ENCODE data around the gene FDXR. TPM values are rescaled to one million over a fixed set of nuclear protein-coding genes. Genes with fewer than 3 reads are reported as not detected.

The FDXR gene
- total RNA-seq, 2 experiments from 2014 or later: 20.0 to 24.3 TPM

GRCh38 chr17:74904687-74905409 lies 32.1 kb upstream of the FDXR start:
- Mint-ChIP-seq H3K36me3 (ENCODE audit: low read depth) (no peaks in the 10 kb centered on the region), H3K4me3 (no peak overlapping the region), H3K27ac (no peak overlapping the region), H3K27me3 (peaks cover 15% of the 10 kb centered on the region), H3K4me1 (ENCODE audit: low read depth) (no peaks in the 10 kb centered on the region), H3K9me3 (no peaks in the 10 kb centered on the region)
- ChIA-PET CTCF (no interaction called here), POLR2A (no interaction called here)
- no peak for TF ChIP-seq CTCF (IDR thresholded peaks at IDR 0.05)
- peak; percentile 7 for DNase-seq
- intact Hi-C loops (cut with micrococcal nuclease): no loop called here
- ATAC-seq: peak; percentile 58

GRCh38 chr17:74903671-74904070 lies 30.9 kb upstream of the FDXR start:
- no peak for DNase-seq
- peaks cover 15% of the 10 kb centered on the region for H3K27me3 Mint-ChIP-seq
- no peaks in the 10 kb centered on the region for H3K36me3 Mint-ChIP-seq (ENCODE audit: low read depth)
- POLR2A ChIA-PET: no interaction called here
- no peak for TF ChIP-seq CTCF (IDR thresholded peaks at IDR 0.05)
- CTCF ChIA-PET: no interaction called here
- H3K4me1 Mint-ChIP-seq (ENCODE audit: low read depth): no peaks in the 10 kb centered on the region
- H3K9me3 Mint-ChIP-seq: no peaks in the 10 kb centered on the region
- no peak overlapping the region for H3K4me3 Mint-ChIP-seq
- no peak overlapping the region for H3K27ac Mint-ChIP-seq
- intact Hi-C loops (cut with micrococcal nuclease): no loop called here
- no peak for ATAC-seq

GRCh38 chr17:74903034-74903433 lies 30.2 kb upstream of the FDXR start:
- H3K4me1 Mint-ChIP-seq (ENCODE audit: low read depth): no peaks in the 10 kb centered on the region
- ChIA-PET CTCF (no interaction called here), POLR2A (no interaction called here)
- no peaks in the 10 kb centered on the region for H3K36me3 Mint-ChIP-seq (ENCODE audit: low read depth)
- H3K27me3 Mint-ChIP-seq: peaks cover 15% of the 10 kb centered on the region
- TF ChIP-seq CTCF (IDR thresholded peaks at IDR 0.05): no peak
- intact Hi-C loops (cut with micrococcal nuclease): no loop called here
- no peak overlapping the region for H3K4me3 Mint-ChIP-seq
- DNase-seq (no peak), ATAC-seq (no peak)
- H3K27ac Mint-ChIP-seq: no peak overlapping the region
- H3K9me3 Mint-ChIP-seq: no peaks in the 10 kb centered on the region

GRCh38 chr17:74901353-74902135 lies 28.8 kb upstream of the FDXR start:
- H3K27ac Mint-ChIP-seq: no peak overlapping the region
- H3K36me3 Mint-ChIP-seq (ENCODE audit: low read depth): no peaks in the 10 kb centered on the region
- CTCF ChIA-PET: no interaction called here
- H3K9me3 Mint-ChIP-seq: no peaks in the 10 kb centered on the region
- POLR2A ChIA-PET: no interaction called here
- no peak overlapping the region for H3K4me3 Mint-ChIP-seq
- intact Hi-C loops (cut with micrococcal nuclease): no loop called here
- H3K4me1 Mint-ChIP-seq (ENCODE audit: low read depth): no peaks in the 10 kb centered on the region
- DNase-seq (no peak), ATAC-seq (no peak)
- TF ChIP-seq CTCF (IDR thresholded peaks at IDR 0.05): no peak
- peaks cover 17% of the 10 kb centered on the region for H3K27me3 Mint-ChIP-seq

GRCh38 chr17:74900208-74900607 lies 27.4 kb upstream of the FDXR start:
- H3K4me3 Mint-ChIP-seq: no peak overlapping the region
- peaks cover 24% of the 10 kb centered on the region for H3K27me3 Mint-ChIP-seq
- H3K9me3 Mint-ChIP-seq: no peaks in the 10 kb centered on the region
- H3K36me3 Mint-ChIP-seq (ENCODE audit: low read depth): no peaks in the 10 kb centered on the region
- H3K4me1 Mint-ChIP-seq (ENCODE audit: low read depth): no peaks in the 10 kb centered on the region
- ATAC-seq: no peak
- no peak for TF ChIP-seq CTCF (IDR thresholded peaks at IDR 0.05)
- intact Hi-C loops (cut with micrococcal nuclease): no loop called here
- CTCF ChIA-PET: interaction anchor here (1.2 kb wide), 1 partner anchor 9 kb away, joined by 3 read pairs; no protein-coding TSS in a partner anchor
- no peak overlapping the region for H3K27ac Mint-ChIP-seq
- POLR2A ChIA-PET: no interaction called here
- no peak for DNase-seq

Measured in activated CD8-positive, alpha-beta T cell treated with anti-CD3 and anti-CD28 coated beads for 36 hours (primary cell).